T47D (cell line): ENCODE data around the gene WDR86.

Source experiments
- DNase-seq, 2 experiments: peaks; one replicate each; pipeline versions ENCODE4 v3.0.0 to v3.0.0-alpha.2; 2011 to 2012; ENCODE audit warnings: low read depth in 1 of 2, low spot score in 1 of 2
- JUND ChIP-seq: IDR thresholded peaks from 2 replicates; pipeline ENCODE4 v1.6.1; 2012; ENCODE audit warnings: low read depth
- in situ Hi-C: cut with HindIII; loops from 2 replicates; pipeline ENCODE4 v1.10.0; 2016; ENCODE audit warnings: low sequenced_read_pairs, low pct_unique_long_range_greater_than_20kb

WDR86 gene

GRCh38 chr7:151347200-151347599 is 62.6 kb downstream of the WDR86 start:
- DNase-seq = no peak
- TF ChIP-seq JUND = no peak
- in situ Hi-C loops = no loop called here

- no peak for DNase-seq
- TF ChIP-seq JUND = no peak
- in situ Hi-C loops = no loop called here
Observed at GRCh38 chr7:151346470-151346769, 63.4 kb downstream of the WDR86 start.

- no peak for TF ChIP-seq JUND
- DNase-seq = no peak
- in situ Hi-C loops = no loop called here
Observed at GRCh38 chr7:151345576-151346469, 64.0 kb downstream of the WDR86 start.

- no peak for DNase-seq
- no peak for TF ChIP-seq JUND
- in situ Hi-C loops = no loop called here
Observed at GRCh38 chr7:151343516-151343915, 66.3 kb downstream of the WDR86 start.

- peak in 1 of 2 experiments; percentile 24 for DNase-seq
- in situ Hi-C loops = no loop called here
- no peak for TF ChIP-seq JUND
Observed at GRCh38 chr7:151342811-151343210, 67.0 kb downstream of the WDR86 start.

GRCh38 chr7:151342102-151342646 is 67.7 kb downstream of the WDR86 start:
- in situ Hi-C loops = no loop called here
- DNase-seq = no peak
- TF ChIP-seq JUND = no peak

GRCh38 chr7:151341357-151342101 is 68.3 kb downstream of the WDR86 start, which contains the start of gene NUB1:
Gene NUB1, plus strand, starts transcription at chr7:151341812. Its CDS starts 3,538 bp downstream, at chr7:151345350.
- DNase-seq = peak; percentile 53 to 89
- no peak for TF ChIP-seq JUND
- in situ Hi-C loops = no loop called here

- DNase-seq = peak in 1 of 2 experiments; percentile 2
- in situ Hi-C loops = no loop called here
- no peak for TF ChIP-seq JUND
Observed at GRCh38 chr7:151340794-151341356, 69.0 kb downstream of the WDR86 start.

GRCh38 chr7:151339651-151340382 is 70.0 kb downstream of the WDR86 start:
- no peak for DNase-seq
- in situ Hi-C loops = no loop called here
- no peak for TF ChIP-seq JUND

GRCh38 chr7:151338809-151339208 is 71.0 kb downstream of the WDR86 start:
- TF ChIP-seq JUND = no peak
- in situ Hi-C loops = no loop called here
- DNase-seq = no peak

- in situ Hi-C loops = no loop called here
- TF ChIP-seq JUND = no peak
- DNase-seq = no peak
Observed at GRCh38 chr7:151337346-151337745, 72.5 kb downstream of the WDR86 start.
